ENCODE results near the gene MKI67.

Gene MKI67

DNA sequence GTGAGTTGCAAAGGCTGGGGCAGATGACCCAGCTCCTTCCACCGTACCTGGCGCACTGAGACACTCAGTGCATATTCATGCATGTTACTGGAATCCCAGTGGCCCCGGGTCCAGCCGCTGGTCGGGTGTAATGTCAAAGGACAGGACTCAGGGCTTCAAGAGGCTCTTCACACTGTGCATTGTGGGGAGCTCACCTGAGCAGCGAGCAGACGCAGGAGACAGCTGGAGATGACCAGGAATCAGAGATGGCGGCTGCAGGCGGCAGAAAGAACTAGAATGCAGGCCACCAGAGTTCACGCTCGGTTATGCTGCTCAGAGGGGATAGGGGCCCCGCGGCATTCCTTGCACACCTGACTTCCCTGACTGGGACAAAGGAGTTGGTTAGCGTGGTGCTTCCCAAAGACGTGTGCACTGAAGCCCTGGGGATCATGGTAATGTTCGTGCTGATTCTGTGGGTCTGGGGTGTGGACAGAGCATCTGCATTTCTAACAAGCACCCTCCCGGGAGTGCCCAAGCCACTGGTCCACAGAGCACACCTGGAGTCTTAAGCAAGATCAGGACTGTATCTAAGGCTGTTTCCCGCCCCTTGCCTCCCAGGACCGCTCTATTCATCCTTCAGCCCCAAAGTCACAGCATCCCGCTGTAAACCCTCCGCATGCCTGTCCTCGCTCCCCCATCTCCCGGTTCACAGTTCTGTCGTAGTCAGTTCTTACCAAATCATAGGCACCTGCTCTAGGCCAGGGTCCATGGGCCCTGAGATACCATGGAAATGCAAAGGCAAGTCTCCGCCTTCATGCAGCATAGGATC is 71.0 kb downstream of the MKI67 start:
- Histone ChIP-seq H3K4me1 (ENCODE audit: control insufficient read depth, insufficient read depth, low read length) (no peaks in the 10 kb centered on the region), H3K9me3 (ENCODE audit: control insufficient read depth in 2 of 2, low read length in 2 of 2) (no peaks in the 10 kb centered on the region), H3K4me3 (ENCODE audit: low read length in 2 of 2) (no peak overlapping the region), H3K9ac (ENCODE audit: low read length in 2 of 2) (no peak overlapping the region), H3K27ac (ENCODE audit: low read length) (no peak overlapping the region), H3K27me3 (ENCODE audit: control insufficient read depth in 1 of 2, insufficient read depth in 2 of 2, low read length in 2 of 2) (no peaks in the 10 kb centered on the region), H3K36me3 (ENCODE audit: control insufficient read depth in 2 of 2, insufficient read depth in 2 of 2, low read length in 2 of 2) (no peaks in the 10 kb centered on the region)

- Histone ChIP-seq H3K4me1 (ENCODE audit: control insufficient read depth, insufficient read depth, low read length) (no peaks in the 10 kb centered on the region), H3K9me3 (ENCODE audit: control insufficient read depth in 2 of 2, low read length in 2 of 2) (no peaks in the 10 kb centered on the region), H3K4me3 (ENCODE audit: low read length in 2 of 2) (no peak overlapping the region), H3K27ac (ENCODE audit: low read length) (no peak overlapping the region), H3K27me3 (ENCODE audit: control insufficient read depth in 1 of 2, insufficient read depth in 2 of 2, low read length in 2 of 2) (peaks cover 0 to 2% of the 10 kb centered on the region in 2 donors), H3K36me3 (ENCODE audit: control insufficient read depth in 2 of 2, insufficient read depth in 2 of 2, low read length in 2 of 2) (no peaks in the 10 kb centered on the region), H3K9ac (ENCODE audit: low read length in 2 of 2) (no peak overlapping the region)
Measured at GRCh38 chr10:128054163-128054970, 71.9 kb downstream of the MKI67 start.

GRCh38 chr10:128053356-128053755 is 72.9 kb downstream of the MKI67 start:
- peaks cover 0 to 2% of the 10 kb centered on the region in 2 donors for H3K27me3 ChIP-seq (ENCODE audit: control insufficient read depth in 1 of 2, insufficient read depth in 2 of 2, low read length in 2 of 2)
- H3K9me3 ChIP-seq (ENCODE audit: control insufficient read depth in 2 of 2, low read length in 2 of 2), result no peaks in the 10 kb centered on the region
- H3K4me3 ChIP-seq (ENCODE audit: low read length in 2 of 2), result no peak overlapping the region
- no peaks in the 10 kb centered on the region for H3K36me3 ChIP-seq (ENCODE audit: control insufficient read depth in 2 of 2, insufficient read depth in 2 of 2, low read length in 2 of 2)
- H3K9ac ChIP-seq (ENCODE audit: low read length in 2 of 2), result no peak overlapping the region
- no peak overlapping the region for H3K27ac ChIP-seq (ENCODE audit: low read length)
- no peaks in the 10 kb centered on the region for H3K4me1 ChIP-seq (ENCODE audit: control insufficient read depth, insufficient read depth, low read length)

DNA sequence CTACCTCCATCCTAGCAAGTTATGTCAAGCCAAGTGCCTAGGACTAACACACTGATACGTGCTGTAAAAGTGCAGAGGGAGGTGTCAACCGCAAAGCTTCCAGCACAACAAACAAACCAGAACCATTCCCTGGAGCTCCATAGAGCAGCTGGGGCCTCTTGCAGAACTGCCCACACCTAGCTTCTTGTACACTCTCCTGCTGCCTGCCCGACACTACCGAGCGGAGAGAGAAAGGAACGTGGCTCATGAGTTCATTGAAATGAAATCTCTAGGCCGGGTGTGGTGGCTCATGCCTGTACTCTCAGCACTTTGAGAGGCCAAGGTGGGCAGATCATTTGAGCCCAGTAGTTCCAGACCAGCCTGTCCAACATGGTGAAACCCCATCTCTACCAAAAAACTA is 73.5 kb downstream of the MKI67 start:
- H3K4me1 ChIP-seq (ENCODE audit: control insufficient read depth, insufficient read depth, low read length), result peaks cover under 1% of the 10 kb centered on the region
- H3K4me3 ChIP-seq (ENCODE audit: low read length in 2 of 2), result no peak overlapping the region
- no peaks in the 10 kb centered on the region for H3K36me3 ChIP-seq (ENCODE audit: control insufficient read depth in 2 of 2, insufficient read depth in 2 of 2, low read length in 2 of 2)
- H3K9ac ChIP-seq (ENCODE audit: low read length in 2 of 2), result no peak overlapping the region
- H3K27me3 ChIP-seq (ENCODE audit: control insufficient read depth in 1 of 2, insufficient read depth in 2 of 2, low read length in 2 of 2), result peaks cover 0 to 2% of the 10 kb centered on the region in 2 donors
- H3K9me3 ChIP-seq (ENCODE audit: control insufficient read depth in 2 of 2, low read length in 2 of 2), result no peaks in the 10 kb centered on the region
- no peak overlapping the region for H3K27ac ChIP-seq (ENCODE audit: low read length)

DNA sequence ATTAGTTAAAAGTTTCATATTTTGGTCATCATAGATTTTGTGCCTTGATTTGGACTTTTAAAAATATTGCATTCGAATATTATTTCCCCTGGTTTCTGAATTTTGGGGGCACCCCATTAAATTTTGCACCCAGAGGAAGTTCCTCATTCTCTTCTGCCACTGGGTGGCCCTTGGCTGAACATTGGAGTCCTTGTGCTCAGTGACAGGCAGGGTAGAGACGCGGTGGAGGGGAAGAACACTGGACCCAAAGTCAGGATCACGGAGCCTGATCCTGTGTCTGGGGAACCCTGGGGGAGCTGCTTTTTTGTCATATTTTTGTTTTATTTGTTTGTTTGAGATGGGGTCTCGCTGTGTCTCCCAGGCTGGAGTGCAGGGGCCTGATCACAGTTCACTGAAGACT is 74.7 kb downstream of the MKI67 start:
- Histone ChIP-seq H3K9ac (ENCODE audit: low read length in 2 of 2) (no peak overlapping the region), H3K4me1 (ENCODE audit: control insufficient read depth, insufficient read depth, low read length) (peaks cover 3% of the 10 kb centered on the region)

DNA sequence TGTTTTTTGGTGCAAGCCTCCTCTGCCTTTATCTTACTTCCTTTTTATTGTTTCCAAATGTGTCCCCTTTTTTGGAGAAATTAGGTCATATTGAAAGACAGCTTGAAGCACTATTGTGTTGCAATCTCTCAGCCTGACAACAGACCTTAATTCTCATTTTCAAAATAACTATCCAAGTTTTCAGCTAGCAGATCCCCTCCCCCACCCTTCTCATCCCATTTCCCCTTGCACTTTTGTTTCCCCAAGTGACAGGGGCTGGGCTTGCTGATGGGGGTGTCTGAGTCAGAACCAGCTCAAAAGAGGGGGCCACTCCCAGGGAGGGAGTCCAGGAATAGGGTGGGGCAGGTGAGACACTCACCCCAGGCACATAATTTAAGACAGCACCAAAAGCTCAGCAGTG is 75.3 kb downstream of the MKI67 start:
- Histone ChIP-seq H3K27ac (ENCODE audit: low read length) (no peak overlapping the region), H3K27me3 (ENCODE audit: control insufficient read depth in 1 of 2, insufficient read depth in 2 of 2, low read length in 2 of 2) (peaks cover 0 to 2% of the 10 kb centered on the region in 2 donors), H3K9me3 (ENCODE audit: control insufficient read depth in 2 of 2, low read length in 2 of 2) (no peaks in the 10 kb centered on the region), H3K4me3 (ENCODE audit: low read length in 2 of 2) (no peak overlapping the region), H3K9ac (ENCODE audit: low read length in 2 of 2) (no peak overlapping the region), H3K4me1 (ENCODE audit: control insufficient read depth, insufficient read depth, low read length) (peaks cover 3% of the 10 kb centered on the region), H3K36me3 (ENCODE audit: control insufficient read depth in 2 of 2, insufficient read depth in 2 of 2, low read length in 2 of 2) (no peaks in the 10 kb centered on the region)

More for the DNA sequence above, 74.7 kb downstream of the MKI67 start:
- no peaks in the 10 kb centered on the region for H3K9me3 ChIP-seq (ENCODE audit: control insufficient read depth in 2 of 2, low read length in 2 of 2)
- H3K27ac ChIP-seq (ENCODE audit: low read length), result no peak overlapping the region
- no peaks in the 10 kb centered on the region for H3K36me3 ChIP-seq (ENCODE audit: control insufficient read depth in 2 of 2, insufficient read depth in 2 of 2, low read length in 2 of 2)
- H3K4me3 ChIP-seq (ENCODE audit: low read length in 2 of 2), result no peak overlapping the region
- H3K27me3 ChIP-seq (ENCODE audit: control insufficient read depth in 1 of 2, insufficient read depth in 2 of 2, low read length in 2 of 2), result peaks cover 0 to 2% of the 10 kb centered on the region in 2 donors

GRCh38 chr10:128050121-128050516 is 76.1 kb downstream of the MKI67 start:
- Histone ChIP-seq H3K9ac (ENCODE audit: low read length in 2 of 2) (no peak overlapping the region), H3K4me3 (ENCODE audit: low read length in 2 of 2) (no peak overlapping the region), H3K27ac (ENCODE audit: low read length) (no peak overlapping the region), H3K9me3 (ENCODE audit: control insufficient read depth in 2 of 2, low read length in 2 of 2) (no peaks in the 10 kb centered on the region), H3K27me3 (ENCODE audit: control insufficient read depth in 1 of 2, insufficient read depth in 2 of 2, low read length in 2 of 2) (peaks cover 0 to 4% of the 10 kb centered on the region in 2 donors), H3K4me1 (ENCODE audit: control insufficient read depth, insufficient read depth, low read length) (peaks cover 6% of the 10 kb centered on the region), H3K36me3 (ENCODE audit: control insufficient read depth in 2 of 2, insufficient read depth in 2 of 2, low read length in 2 of 2) (no peaks in the 10 kb centered on the region)

DNA sequence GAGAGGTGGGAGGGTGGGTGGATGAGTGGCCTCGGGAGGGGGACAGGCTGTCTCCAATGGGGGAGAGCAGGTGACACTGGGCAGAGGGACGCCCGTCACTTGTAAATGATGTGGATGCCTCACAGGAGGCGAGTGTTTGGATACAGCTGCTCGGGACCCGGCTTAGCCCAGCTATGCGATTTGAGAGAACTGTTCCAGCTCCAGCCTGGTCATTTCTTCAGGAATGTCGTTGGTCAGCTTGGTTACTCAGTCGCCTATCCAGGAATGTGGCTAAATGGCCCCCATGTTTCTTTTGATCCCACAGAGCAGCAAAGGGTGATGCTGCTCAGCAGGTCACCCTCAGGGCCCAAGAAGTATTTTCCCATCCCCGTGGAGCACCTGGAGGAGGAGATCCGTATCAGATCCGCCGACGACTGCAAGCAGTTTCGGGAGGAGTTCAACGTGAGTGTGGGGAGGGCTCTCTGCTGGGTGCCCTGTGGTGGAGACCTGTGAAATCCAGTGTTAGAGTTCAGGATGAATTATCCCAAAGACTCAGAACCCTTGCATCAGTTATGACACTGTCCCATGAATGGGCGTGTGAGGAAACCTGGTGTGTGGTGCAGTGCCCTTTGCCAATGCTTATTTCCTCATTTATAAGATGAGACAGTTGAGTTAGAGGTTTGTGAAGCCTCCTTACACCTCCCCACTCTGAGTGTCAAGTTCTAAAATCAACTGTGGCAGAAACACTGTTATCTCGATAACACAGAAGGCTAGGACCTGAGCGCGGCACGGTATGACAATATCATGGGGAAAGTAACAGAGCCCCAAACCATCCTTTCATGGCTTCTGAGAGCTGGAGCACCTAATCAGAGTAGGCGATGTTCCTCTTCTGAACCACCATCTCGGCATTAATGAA is 76.8 kb downstream of the MKI67 start:
- peak overlapping the region in 1 of 2 donors; percentile 15 for H3K4me3 ChIP-seq (ENCODE audit: low read length in 2 of 2)
- H3K36me3 ChIP-seq (ENCODE audit: control insufficient read depth in 2 of 2, insufficient read depth in 2 of 2, low read length in 2 of 2), result no peaks in the 10 kb centered on the region
- H3K27me3 ChIP-seq (ENCODE audit: control insufficient read depth in 1 of 2, insufficient read depth in 2 of 2, low read length in 2 of 2), result peaks cover 0 to 4% of the 10 kb centered on the region in 2 donors
- H3K4me1 ChIP-seq (ENCODE audit: control insufficient read depth, insufficient read depth, low read length), result peaks cover 6% of the 10 kb centered on the region
- H3K9ac ChIP-seq (ENCODE audit: low read length in 2 of 2), result peak overlapping the region in 1 of 2 donors; percentile 19
- H3K27ac ChIP-seq (ENCODE audit: low read length), result no peak overlapping the region
- no peaks in the 10 kb centered on the region for H3K9me3 ChIP-seq (ENCODE audit: control insufficient read depth in 2 of 2, low read length in 2 of 2)

GRCh38 chr10:128048819-128049210 is 77.4 kb downstream of the MKI67 start:
- Histone ChIP-seq H3K4me3 (ENCODE audit: low read length in 2 of 2) (peak overlapping the region in 1 of 2 donors; percentile 15), H3K27ac (ENCODE audit: low read length) (no peak overlapping the region), H3K27me3 (ENCODE audit: control insufficient read depth in 1 of 2, insufficient read depth in 2 of 2, low read length in 2 of 2) (peaks cover 0 to 4% of the 10 kb centered on the region in 2 donors), H3K4me1 (ENCODE audit: control insufficient read depth, insufficient read depth, low read length) (peaks cover 6% of the 10 kb centered on the region), H3K9ac (ENCODE audit: low read length in 2 of 2) (peak overlapping the region in 1 of 2 donors; percentile 19), H3K36me3 (ENCODE audit: control insufficient read depth in 2 of 2, insufficient read depth in 2 of 2, low read length in 2 of 2) (no peaks in the 10 kb centered on the region), H3K9me3 (ENCODE audit: control insufficient read depth in 2 of 2, low read length in 2 of 2) (no peaks in the 10 kb centered on the region)

Measured in stomach smooth muscle (tissue), 2 donors.